ENCODE data around the gene FOXL2.

FOXL2 gene

GRCh38 chr3:138943724-138944653, 2.9 kb downstream of the FOXL2 start:
- TF ChIP-seq, protein P1, sequence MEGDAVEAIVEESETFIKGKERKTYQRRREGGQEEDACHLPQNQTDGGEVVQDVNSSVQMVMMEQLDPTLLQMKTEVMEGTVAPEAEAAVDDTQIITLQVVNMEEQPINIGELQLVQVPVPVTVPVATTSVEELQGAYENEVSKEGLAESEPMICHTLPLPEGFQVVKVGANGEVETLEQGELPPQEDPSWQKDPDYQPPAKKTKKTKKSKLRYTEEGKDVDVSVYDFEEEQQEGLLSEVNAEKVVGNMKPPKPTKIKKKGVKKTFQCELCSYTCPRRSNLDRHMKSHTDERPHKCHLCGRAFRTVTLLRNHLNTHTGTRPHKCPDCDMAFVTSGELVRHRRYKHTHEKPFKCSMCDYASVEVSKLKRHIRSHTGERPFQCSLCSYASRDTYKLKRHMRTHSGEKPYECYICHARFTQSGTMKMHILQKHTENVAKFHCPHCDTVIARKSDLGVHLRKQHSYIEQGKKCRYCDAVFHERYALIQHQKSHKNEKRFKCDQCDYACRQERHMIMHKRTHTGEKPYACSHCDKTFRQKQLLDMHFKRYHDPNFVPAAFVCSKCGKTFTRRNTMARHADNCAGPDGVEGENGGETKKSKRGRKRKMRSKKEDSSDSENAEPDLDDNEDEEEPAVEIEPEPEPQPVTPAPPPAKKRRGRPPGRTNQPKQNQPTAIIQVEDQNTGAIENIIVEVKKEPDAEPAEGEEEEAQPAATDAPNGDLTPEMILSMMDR (IDR thresholded peaks at IDR 0.05; ENCODE audit: control insufficient read depth, insufficient read depth, low read depth, low read length, missing control alignments) = no peak
- no peak overlapping the region for H3K4me3 ChIP-seq (ENCODE audit: control insufficient read depth, low read depth, low read length)
- no peak for DNase-seq (ENCODE audit: low read depth)

- DNase-seq (ENCODE audit: low read depth) = no peak
- no peak overlapping the region for H3K4me3 ChIP-seq (ENCODE audit: control insufficient read depth, low read depth, low read length)
- TF ChIP-seq, protein P1 (IDR thresholded peaks at IDR 0.05; ENCODE audit: control insufficient read depth, insufficient read depth, low read depth, low read length, missing control alignments) = no peak
Observed at GRCh38 chr3:138942861-138943623, 3.9 kb downstream of the FOXL2 start.

DNA sequence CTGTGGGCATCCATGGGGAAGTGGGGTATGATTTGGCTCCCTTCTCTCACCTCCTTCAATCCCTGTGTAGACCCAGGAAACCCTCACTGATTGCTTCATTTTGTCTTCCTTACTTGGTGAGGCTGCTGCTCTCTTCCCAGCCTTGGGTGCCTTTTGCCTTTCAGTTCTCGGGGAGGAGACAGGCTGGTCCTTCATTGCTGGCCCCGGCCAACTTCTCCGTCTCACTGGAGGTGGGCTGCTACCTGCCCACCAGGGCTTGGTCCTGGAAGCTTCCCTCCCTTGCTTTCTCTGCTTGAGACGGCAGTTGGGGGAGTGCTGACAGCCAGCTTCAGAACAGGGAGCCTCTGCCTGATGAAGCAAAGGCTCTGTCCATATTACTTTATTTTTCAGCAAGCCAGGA, 4.7 kb downstream of the FOXL2 start:
- no peak overlapping the region for H3K4me3 ChIP-seq (ENCODE audit: control insufficient read depth, low read depth, low read length)
- TF ChIP-seq, protein P1 (IDR thresholded peaks at IDR 0.05; ENCODE audit: control insufficient read depth, insufficient read depth, low read depth, low read length, missing control alignments) = no peak
- no peak for DNase-seq (ENCODE audit: low read depth)

DNA sequence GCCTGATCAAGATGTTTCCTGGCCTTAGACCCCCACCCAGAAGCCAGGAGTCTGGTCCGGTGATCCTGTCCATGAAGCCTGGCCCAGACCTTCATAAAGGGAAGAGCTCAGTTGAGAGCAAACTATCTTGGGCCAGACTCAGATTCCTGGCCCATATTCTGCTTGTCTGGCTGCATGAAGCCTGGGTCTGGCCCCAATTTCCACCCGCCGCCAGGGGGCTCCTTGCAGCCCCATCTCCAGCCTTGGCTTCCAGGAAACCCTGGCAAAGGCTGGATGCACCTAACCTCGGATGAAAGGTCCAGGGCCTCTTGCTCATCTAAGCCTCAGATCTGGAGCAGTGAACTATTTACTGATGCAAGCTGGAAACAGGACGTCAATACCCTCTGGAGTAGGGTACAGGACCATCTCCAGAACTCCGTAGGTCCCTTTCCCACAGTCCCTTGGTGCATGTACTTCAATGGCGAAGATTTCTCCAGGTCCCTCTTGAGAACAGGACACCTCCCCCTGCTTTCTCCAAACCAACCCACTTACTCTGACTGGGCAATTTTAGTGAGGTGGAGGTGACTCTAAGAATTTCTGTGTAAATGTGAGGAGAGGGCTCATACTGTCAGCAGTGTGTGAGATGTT, 5.6 kb downstream of the FOXL2 start:
- DNase-seq (ENCODE audit: low read depth) = no peak
- H3K4me3 ChIP-seq (ENCODE audit: control insufficient read depth, low read depth, low read length) = no peak overlapping the region
- TF ChIP-seq, protein P1 (IDR thresholded peaks at IDR 0.05; ENCODE audit: control insufficient read depth, insufficient read depth, low read depth, low read length, missing control alignments) = peak; percentile 63

- DNase-seq (ENCODE audit: low read depth) = no peak
- TF ChIP-seq, protein P1 (IDR thresholded peaks at IDR 0.05; ENCODE audit: control insufficient read depth, insufficient read depth, low read depth, low read length, missing control alignments) = no peak
- H3K4me3 ChIP-seq (ENCODE audit: control insufficient read depth, low read depth, low read length) = no peak overlapping the region
Observed at GRCh38 chr3:138940446-138940845, 6.5 kb downstream of the FOXL2 start.

DNA sequence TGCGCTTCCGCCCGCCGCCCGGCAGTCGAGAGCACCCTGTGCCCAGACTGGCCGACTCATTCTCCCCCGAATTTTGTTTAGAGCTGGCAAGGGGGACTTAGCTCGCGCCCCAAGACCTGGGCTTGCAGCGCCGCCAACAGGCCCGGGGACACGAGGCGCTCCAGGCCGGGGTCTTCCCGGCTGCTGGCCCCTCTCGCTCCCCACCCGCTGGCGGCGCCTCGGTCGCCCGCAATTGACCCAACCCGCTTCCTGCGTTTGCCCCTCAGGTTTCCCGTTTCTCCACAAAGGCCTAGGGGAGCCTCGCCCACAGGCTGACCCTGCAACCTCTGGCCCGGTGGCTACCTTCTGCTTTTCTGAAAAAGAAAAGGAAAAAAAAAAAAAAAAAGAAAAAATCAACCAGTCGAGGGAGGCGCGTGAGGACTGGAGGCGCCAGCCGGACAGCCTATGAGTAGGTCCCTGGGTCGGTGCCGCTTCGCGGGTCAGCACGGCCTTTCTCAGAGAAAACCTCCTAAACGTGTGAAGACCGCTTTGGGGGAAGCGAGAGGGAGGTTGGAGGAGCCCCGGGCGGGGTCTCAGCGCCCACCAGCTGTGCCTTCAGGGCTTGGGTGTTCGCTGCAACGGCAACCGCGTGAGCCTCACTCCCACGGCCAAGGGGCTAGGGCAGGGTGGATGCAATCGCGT, 7.2 kb downstream of the FOXL2 start:
- no peak for DNase-seq (ENCODE audit: low read depth)
- TF ChIP-seq, protein P1 (IDR thresholded peaks at IDR 0.05; ENCODE audit: control insufficient read depth, insufficient read depth, low read depth, low read length, missing control alignments) = no peak
- H3K4me3 ChIP-seq (ENCODE audit: control insufficient read depth, low read depth, low read length) = no peak overlapping the region

Data from AG09309 (cell line).